WTC11 (cell line): ENCODE results near the gene IL17RC. TPM values are rescaled to one million over a fixed set of nuclear protein-coding genes. Genes with fewer than 3 reads are reported as not detected.

Experiments
- ATAC-seq: fragments of 200-7000 bp; cut with Tn5 transposase; 2 replicates; pipeline ENCODE4 v1.10.0; 2021; ENCODE audit warnings: mild to moderate bottlenecking, moderate library complexity
- CTCF ChIA-PET: fragments of 300-600 bp; sonication (Branson Sonifier 250); formaldehyde crosslinking; loops from one replicate; lab custom pipeline; 2021; ENCODE audit warnings: antibody characterized with exemption; lab: Charles Lee
- POLR2A ChIA-PET: fragments of 350-600 bp; sonication (Branson Sonifier 250); formaldehyde crosslinking; loops from one replicate; lab custom pipeline; 2021; ENCODE audit warnings: antibody characterized with exemption; lab: Charles Lee
- DNase-seq: peaks from one replicate; pipeline ENCODE4 v3.0.0; 2021; ENCODE audit warnings: low spot score
- H3K27ac Mint-ChIP-seq: 2 replicates; pipeline ENCODE4 v1.8.0; 2021; ENCODE audit warnings: mixed read lengths
- H3K27me3 Mint-ChIP-seq: 2 replicates; pipeline ENCODE4 v1.8.0; 2021; ENCODE audit warnings: low read depth, mild to moderate bottlenecking, moderate library complexity, mixed read lengths
- H3K36me3 Mint-ChIP-seq: 2 replicates; pipeline ENCODE4 v1.8.0; 2021; ENCODE audit warnings: mixed read lengths
- H3K4me1 Mint-ChIP-seq: 2 replicates; pipeline ENCODE4 v1.8.0; 2022; ENCODE audit warnings: mixed read lengths
- H3K4me3 Mint-ChIP-seq: 2 replicates; pipeline ENCODE4 v1.8.0; 2021; ENCODE audit warnings: mild to moderate bottlenecking, moderate library complexity, mixed read lengths
- H3K9me3 Mint-ChIP-seq: 2 replicates; pipeline ENCODE4 v1.8.0; 2021; ENCODE audit warnings: mixed read lengths
- ATF1 ChIP-seq: sonication (generic); formaldehyde crosslinking; IDR thresholded peaks from 2 replicates; pipeline ENCODE4 v1.8.1; 2023; ENCODE audit warnings: mild to moderate bottlenecking, moderate library complexity, missing genetic modification reagents
- CBFB ChIP-seq: sonication (generic); formaldehyde crosslinking; IDR thresholded peaks from 2 replicates; pipeline ENCODE4 v1.8.1; 2022; ENCODE audit warnings: mild to moderate bottlenecking, low read depth, missing genetic modification reagents
- ELF4 ChIP-seq: sonication (generic); formaldehyde crosslinking; IDR thresholded peaks from 2 replicates; pipeline ENCODE4 v1.8.1; 2022; ENCODE audit warnings: low read depth, mild to moderate bottlenecking, moderate library complexity, missing genetic modification reagents
- GABPB1 ChIP-seq: sonication (generic); formaldehyde crosslinking; IDR thresholded peaks from 2 replicates; pipeline ENCODE4 v1.8.1; 2023; ENCODE audit warnings: mild to moderate bottlenecking, missing genetic modification reagents
- MYBL2 ChIP-seq: sonication (generic); formaldehyde crosslinking; IDR thresholded peaks from 2 replicates; pipeline ENCODE4 v1.8.1; 2023; ENCODE audit warnings: mild to moderate bottlenecking, moderate library complexity, missing genetic modification reagents
- NFE2L1 ChIP-seq: sonication (generic); formaldehyde crosslinking; IDR thresholded peaks from 2 replicates; pipeline ENCODE4 v1.8.1; 2023; ENCODE audit warnings: missing genetic modification reagents
- NFYB ChIP-seq: sonication (generic); formaldehyde crosslinking; conservative IDR thresholded peaks from 2 replicates; pipeline ENCODE4 v1.8.0; 2022; ENCODE audit warnings: low read depth, missing genetic modification reagents
- NR1H2 ChIP-seq: sonication (generic); formaldehyde crosslinking; IDR thresholded peaks from 2 replicates; pipeline ENCODE4 v1.9.0; 2021; ENCODE audit warnings: mild to moderate bottlenecking, moderate library complexity, missing genetic modification reagents
- NR2C2 ChIP-seq: sonication (generic); formaldehyde crosslinking; IDR thresholded peaks from 2 replicates; pipeline ENCODE4 v1.8.0; 2022; ENCODE audit warnings: mild to moderate bottlenecking, missing genetic modification reagents
- SP1 ChIP-seq: sonication (generic); formaldehyde crosslinking; conservative IDR thresholded peaks from 2 replicates; pipeline ENCODE4 v1.8.1; 2022; ENCODE audit warnings: missing genetic modification reagents
- TEAD1 ChIP-seq: sonication (generic); formaldehyde crosslinking; IDR thresholded peaks from 2 replicates; pipeline ENCODE4 v1.8.0; 2022; ENCODE audit warnings: mild to moderate bottlenecking, missing genetic modification reagents
- ZBTB21 ChIP-seq: sonication (generic); formaldehyde crosslinking; IDR thresholded peaks from 2 replicates; pipeline ENCODE4 v1.8.1; 2023; ENCODE audit warnings: mild to moderate bottlenecking, missing genetic modification reagents, borderline replicate concordance
- ZNF317 ChIP-seq: sonication (generic); formaldehyde crosslinking; IDR thresholded peaks from 2 replicates; pipeline ENCODE4 v1.8.1; 2023; ENCODE audit warnings: low read depth, mild to moderate bottlenecking, moderate library complexity, missing genetic modification reagents, borderline replicate concordance
- total RNA-seq: library from RNA; stranded (reverse); gene quantifications from 3 replicates; pipeline ENCODE4 v1.2.3, GENCODE V29; 2021
- TF ChIP-seq, protein P1 (sequence below): sonication (generic); formaldehyde crosslinking; IDR thresholded peaks from 2 replicates; pipeline ENCODE4 v1.8.1; 2023; ENCODE audit warnings: mild to moderate bottlenecking, missing genetic modification reagents
- TF ChIP-seq, protein P2 (sequence below): sonication (generic); formaldehyde crosslinking; IDR thresholded peaks from 2 replicates; pipeline ENCODE4 v1.8.1; 2023; ENCODE audit warnings: mild to moderate bottlenecking, moderate library complexity, missing genetic modification reagents
- TF ChIP-seq, protein P3 (sequence below): sonication (generic); formaldehyde crosslinking; IDR thresholded peaks from 2 replicates; pipeline ENCODE4 v1.8.0; 2022; ENCODE audit warnings: missing genetic modification reagents

Gene IL17RC
- total RNA-seq, 1 experiment from 2014 or later, result 10.1 TPM

DNA sequence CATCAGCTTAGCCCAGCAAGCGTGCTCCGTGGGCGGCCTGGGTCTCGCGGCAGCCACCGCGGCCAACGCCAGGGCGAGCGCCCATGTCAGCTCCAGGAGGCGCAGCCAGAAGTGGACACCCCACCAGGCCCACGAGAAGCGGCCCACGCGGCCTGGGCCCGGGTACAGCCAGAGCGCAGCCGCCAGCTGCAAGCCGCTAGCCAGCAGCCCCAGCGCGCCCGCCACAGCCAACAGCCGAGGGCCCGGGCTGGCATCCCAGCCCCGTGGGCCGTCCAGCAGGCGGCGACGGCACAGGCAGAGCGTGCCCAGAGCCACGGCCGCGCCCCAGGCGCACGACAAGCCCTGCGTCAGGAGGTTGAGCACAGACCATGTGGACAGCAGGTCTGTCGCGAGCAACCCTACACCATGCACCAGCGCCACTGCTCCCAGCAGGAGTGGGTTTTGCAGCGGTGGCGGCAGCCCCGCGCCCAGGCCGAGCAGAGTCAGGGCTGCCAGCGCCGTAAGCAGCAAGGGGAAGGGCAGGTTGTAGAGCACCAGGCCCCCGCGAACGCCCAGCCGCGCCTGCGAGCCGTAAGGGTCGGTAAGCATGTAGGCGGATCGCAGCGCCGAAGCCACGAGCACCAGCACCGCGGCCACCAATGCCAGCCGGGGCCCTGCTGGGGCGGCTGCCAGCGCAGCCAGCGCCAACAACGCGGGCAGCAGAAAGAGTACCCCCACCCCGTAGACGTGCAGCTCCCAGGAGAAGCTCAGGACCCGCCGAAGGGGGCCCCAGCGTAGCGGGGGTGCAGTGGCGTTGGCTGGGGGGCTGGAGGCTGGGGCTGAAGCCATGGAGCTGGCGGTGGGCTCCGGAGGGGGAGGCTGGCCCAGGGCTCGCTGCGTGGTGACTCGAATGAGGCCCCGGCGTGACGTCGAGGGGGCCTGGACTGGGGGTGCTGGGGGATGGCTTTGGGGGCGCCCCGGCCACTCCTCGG, 30.4 kb downstream of the IL17RC start (continued):
- TF ChIP-seq NFYB, result 0 out of 2 replicates have a peak, but pooled peaks have one; percentile 12
- peak; percentile 70; the same call in 1 of the 2 replicates for TF ChIP-seq NFE2L1 (CRISPR knock-in tag)
- TF ChIP-seq NR1H2 (CRISPR knock-in tag), result no peak
- peak; percentile 32; the same call in 1 of the 2 replicates for TF ChIP-seq SP1 (CRISPR knock-in tag)
- TF ChIP-seq CBFB, result no peak

DNA sequence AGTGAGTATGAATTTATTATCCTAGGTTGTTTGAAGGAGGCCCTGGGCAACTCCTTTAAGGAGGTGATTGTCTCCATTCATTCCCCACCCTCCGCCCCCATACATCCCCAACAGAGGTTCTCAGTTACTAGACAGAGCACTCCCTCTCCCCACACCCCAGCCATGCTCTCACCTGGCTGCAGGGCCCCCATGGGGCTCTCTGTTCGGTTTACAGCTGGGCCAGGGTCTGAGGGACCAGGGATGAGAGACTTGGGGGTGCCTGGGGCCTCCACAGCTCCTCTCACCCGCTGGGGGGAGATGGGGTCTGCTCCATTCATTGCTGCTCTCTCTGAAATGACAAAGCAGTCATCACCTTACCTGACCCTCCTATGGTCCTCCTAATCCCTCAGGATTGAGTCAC, 31.7 kb downstream of the IL17RC start:
- H3K27ac Mint-ChIP-seq, result no peak overlapping the region
- no peak for DNase-seq
- TF ChIP-seq ZNF317 (CRISPR knock-in tag) (no peak), MYBL2 (CRISPR knock-in tag) (no peak)
- TF ChIP-seq, all 79 proteins: peak for 0
- CTCF ChIA-PET, result interaction anchor here (4.5 kb wide), 1 partner anchor 16 kb away, joined by 143 read pairs; the partner anchor contains the start of gene CRELD1
- H3K4me3 Mint-ChIP-seq, result no peak overlapping the region; the same call in 1 of the 2 replicates
- no peak for ATAC-seq
- peaks cover 6% of the 10 kb centered on the region for H3K4me1 Mint-ChIP-seq
- peaks cover 13% of the 10 kb centered on the region for H3K27me3 Mint-ChIP-seq
- POLR2A ChIA-PET, result no interaction called here
- H3K36me3 Mint-ChIP-seq, result peaks cover 3% of the 10 kb centered on the region; the same call in 1 of the 2 replicates
- no peaks in the 10 kb centered on the region for H3K9me3 Mint-ChIP-seq

DNA sequence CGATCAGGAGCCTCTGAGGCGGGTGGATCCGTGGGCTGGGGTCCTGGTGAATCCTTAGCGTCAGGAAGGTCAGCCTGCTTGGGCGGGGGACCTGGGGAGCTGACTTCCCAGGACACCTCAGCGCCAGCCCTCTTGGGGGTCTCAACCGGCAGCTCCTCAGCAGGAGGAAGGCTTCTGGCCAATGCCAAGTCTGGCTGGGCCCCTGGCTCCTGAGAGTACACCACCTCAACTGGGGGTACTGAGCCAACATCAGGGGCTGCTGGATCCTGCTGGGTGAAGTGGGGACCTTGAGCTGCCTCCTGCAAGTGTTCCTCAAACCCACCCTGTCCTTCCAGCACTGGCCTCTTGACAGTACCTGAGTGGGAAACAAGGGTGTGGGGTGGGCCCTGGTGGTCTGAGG, 32.2 kb downstream of the IL17RC start:
- peaks cover 7% of the 10 kb centered on the region for H3K4me1 Mint-ChIP-seq
- H3K36me3 Mint-ChIP-seq, result peaks cover 3% of the 10 kb centered on the region; the same call in 1 of the 2 replicates
- TF ChIP-seq GABPB1 (CRISPR knock-in tag), result no peak
- H3K27me3 Mint-ChIP-seq, result peaks cover 14% of the 10 kb centered on the region
- CTCF ChIA-PET, result interaction anchor here (4.5 kb wide), 1 partner anchor 16 kb away, joined by 143 read pairs; the partner anchor contains the start of gene CRELD1
- no peaks in the 10 kb centered on the region for H3K9me3 Mint-ChIP-seq
- DNase-seq (no peak), ATAC-seq (no peak)
- no peak overlapping the region for H3K4me3 Mint-ChIP-seq
- POLR2A ChIA-PET, result no interaction called here
- H3K27ac Mint-ChIP-seq, result no peak overlapping the region

DNA sequence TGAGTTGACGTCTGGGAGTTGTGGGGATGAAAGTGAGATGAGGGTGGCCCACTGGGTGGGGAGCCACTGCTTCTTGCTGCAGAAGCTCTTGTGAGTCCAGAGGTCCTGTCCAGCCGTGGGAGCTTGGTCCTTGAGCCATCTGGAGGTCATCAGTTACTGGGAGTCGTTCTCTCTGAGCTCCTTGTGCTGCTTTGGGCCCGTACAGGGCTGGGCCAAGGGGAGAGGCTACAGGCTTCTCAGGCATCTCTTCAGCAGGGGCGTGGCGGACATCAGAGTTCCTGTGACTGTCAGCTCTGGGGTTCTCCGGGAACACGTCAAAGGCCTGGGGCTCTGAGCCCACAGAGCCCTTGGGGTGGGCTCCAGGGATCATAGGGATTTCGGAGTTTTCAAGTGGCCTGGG, 32.7 kb downstream of the IL17RC start:
- Mint-ChIP-seq H3K4me3 (no peak overlapping the region), H3K27ac (no peak overlapping the region), H3K36me3 (peaks cover 3% of the 10 kb centered on the region; the same call in 1 of the 2 replicates), H3K27me3 (peaks cover 19% of the 10 kb centered on the region), H3K4me1 (peaks cover 12% of the 10 kb centered on the region), H3K9me3 (no peaks in the 10 kb centered on the region)
- no peak for DNase-seq
- ChIA-PET CTCF (interaction anchor here (4.5 kb wide), 1 partner anchor 17 kb away, joined by 143 read pairs; the partner anchor contains the start of gene CRELD1), POLR2A (no interaction called here)
- TF ChIP-seq ELF4 (CRISPR knock-in tag) (no peak), TEAD1 (CRISPR knock-in tag) (no peak), NR2C2 (CRISPR knock-in tag) (no peak)
- TF ChIP-seq, protein P1, sequence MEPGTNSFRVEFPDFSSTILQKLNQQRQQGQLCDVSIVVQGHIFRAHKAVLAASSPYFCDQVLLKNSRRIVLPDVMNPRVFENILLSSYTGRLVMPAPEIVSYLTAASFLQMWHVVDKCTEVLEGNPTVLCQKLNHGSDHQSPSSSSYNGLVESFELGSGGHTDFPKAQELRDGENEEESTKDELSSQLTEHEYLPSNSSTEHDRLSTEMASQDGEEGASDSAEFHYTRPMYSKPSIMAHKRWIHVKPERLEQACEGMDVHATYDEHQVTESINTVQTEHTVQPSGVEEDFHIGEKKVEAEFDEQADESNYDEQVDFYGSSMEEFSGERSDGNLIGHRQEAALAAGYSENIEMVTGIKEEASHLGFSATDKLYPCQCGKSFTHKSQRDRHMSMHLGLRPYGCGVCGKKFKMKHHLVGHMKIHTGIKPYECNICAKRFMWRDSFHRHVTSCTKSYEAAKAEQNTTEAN (CRISPR knock-in tag), result no peak
- TF ChIP-seq, protein P2, sequence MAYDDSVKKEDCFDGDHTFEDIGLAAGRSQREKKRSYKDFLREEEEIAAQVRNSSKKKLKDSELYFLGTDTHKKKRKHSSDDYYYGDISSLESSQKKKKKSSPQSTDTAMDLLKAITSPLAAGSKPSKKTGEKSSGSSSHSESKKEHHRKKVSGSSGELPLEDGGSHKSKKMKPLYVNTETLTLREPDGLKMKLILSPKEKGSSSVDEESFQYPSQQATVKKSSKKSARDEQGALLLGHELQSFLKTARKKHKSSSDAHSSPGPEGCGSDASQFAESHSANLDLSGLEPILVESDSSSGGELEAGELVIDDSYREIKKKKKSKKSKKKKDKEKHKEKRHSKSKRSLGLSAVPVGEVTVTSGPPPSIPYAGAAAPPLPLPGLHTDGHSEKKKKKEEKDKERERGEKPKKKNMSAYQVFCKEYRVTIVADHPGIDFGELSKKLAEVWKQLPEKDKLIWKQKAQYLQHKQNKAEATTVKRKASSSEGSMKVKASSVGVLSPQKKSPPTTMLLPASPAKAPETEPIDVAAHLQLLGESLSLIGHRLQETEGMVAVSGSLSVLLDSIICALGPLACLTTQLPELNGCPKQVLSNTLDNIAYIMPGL, result no peak
- ATAC-seq, result no peak

DNA sequence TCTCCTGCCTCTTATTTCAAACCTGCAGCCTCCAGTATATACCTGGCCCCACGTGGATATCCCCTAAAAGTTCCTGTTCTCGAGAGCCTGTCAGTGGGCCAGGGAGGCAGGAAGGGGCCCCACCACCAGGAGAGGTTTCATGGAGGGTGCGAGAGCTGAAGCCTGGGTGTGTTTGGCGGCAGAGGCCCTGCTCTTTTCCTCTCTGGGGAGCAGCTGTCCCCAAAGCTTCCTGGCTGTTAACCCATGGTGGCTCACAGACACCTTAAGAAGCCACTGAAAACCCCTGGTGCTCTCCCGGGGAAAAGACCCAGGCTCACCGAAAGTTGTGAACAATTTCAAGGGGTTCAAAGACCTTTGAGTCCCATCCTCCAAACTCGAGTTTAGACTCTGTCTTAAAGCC, 34.2 kb downstream of the IL17RC start:
- peaks cover 25% of the 10 kb centered on the region for H3K4me1 Mint-ChIP-seq
- DNase-seq (no peak), ATAC-seq (no peak)
- CTCF ChIA-PET, result interaction anchor here (0.7 to 1.8 kb wide), 5 partner anchors 18 to 224 kb away, joined by 3 to 14 read pairs (median 3); partner anchors contain the start of gene CRELD1
- peaks cover 25% of the 10 kb centered on the region for H3K27me3 Mint-ChIP-seq
- no peak overlapping the region for H3K27ac Mint-ChIP-seq
- no peaks in the 10 kb centered on the region for H3K9me3 Mint-ChIP-seq
- peaks cover 3% of the 10 kb centered on the region; the same call in 1 of the 2 replicates for H3K36me3 Mint-ChIP-seq
- POLR2A ChIA-PET, result interaction anchor here (0.7 to 1.8 kb wide), 3 partner anchors 18 to 203 kb away, joined by 3 to 7 read pairs (median 3); partner anchors contain the start of genes CRELD1 and FANCD2
- H3K4me3 Mint-ChIP-seq, result peak overlapping the region; percentile 85
- TF ChIP-seq ZBTB21 (CRISPR knock-in tag), result no peak
- no peak for TF ChIP-seq NFE2L1 (CRISPR knock-in tag)
- TF ChIP-seq ATF1 (CRISPR knock-in tag), result no peak
- TF ChIP-seq SP1 (CRISPR knock-in tag), result no peak
- TF ChIP-seq, protein P3, sequence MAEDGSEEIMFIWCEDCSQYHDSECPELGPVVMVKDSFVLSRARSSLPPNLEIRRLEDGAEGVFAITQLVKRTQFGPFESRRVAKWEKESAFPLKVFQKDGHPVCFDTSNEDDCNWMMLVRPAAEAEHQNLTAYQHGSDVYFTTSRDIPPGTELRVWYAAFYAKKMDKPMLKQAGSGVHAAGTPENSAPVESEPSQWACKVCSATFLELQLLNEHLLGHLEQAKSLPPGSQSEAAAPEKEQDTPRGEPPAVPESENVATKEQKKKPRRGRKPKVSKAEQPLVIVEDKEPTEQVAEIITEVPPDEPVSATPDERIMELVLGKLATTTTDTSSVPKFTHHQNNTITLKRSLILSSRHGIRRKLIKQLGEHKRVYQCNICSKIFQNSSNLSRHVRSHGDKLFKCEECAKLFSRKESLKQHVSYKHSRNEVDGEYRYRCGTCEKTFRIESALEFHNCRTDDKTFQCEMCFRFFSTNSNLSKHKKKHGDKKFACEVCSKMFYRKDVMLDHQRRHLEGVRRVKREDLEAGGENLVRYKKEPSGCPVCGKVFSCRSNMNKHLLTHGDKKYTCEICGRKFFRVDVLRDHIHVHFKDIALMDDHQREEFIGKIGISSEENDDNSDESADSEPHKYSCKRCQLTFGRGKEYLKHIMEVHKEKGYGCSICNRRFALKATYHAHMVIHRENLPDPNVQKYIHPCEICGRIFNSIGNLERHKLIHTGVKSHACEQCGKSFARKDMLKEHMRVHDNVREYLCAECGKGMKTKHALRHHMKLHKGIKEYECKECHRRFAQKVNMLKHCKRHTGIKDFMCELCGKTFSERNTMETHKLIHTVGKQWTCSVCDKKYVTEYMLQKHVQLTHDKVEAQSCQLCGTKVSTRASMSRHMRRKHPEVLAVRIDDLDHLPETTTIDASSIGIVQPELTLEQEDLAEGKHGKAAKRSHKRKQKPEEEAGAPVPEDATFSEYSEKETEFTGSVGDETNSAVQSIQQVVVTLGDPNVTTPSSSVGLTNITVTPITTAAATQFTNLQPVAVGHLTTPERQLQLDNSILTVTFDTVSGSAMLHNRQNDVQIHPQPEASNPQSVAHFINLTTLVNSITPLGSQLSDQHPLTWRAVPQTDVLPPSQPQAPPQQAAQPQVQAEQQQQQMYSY (CRISPR knock-in tag), result no peak
- TF ChIP-seq, protein P2, result no peak
